Measurements from ENCODE around the gene MMP28. TPM values are rescaled to one million over a fixed set of nuclear protein-coding genes. Genes with fewer than 3 reads are reported as not detected.
A peak's percentile ranks its signal among the peaks of the same experiment; 100 is the strongest.

MMP28 gene
- total and polyA plus RNA-seq, 4 donors, result 30.5 to 72.6 (median 44.3) TPM

GRCh38 chr17:35778641-35779196, 16.7 kb downstream of the MMP28 start:
- Histone ChIP-seq H3K27ac (ENCODE audit: low read depth in 1 of 2, low read length in 1 of 2) (peak overlapping the region in 1 of 2 donors; percentile 75), H3K27me3 (ENCODE audit: control insufficient read depth in 3 of 3, insufficient read depth in 3 of 3, low read length in 2 of 3) (peaks cover 0 to 2% (median 0%) of the 10 kb centered on the region in 3 donors), H3K9ac (ENCODE audit: insufficient read depth in 1 of 2, low read length in 2 of 2) (no peak overlapping the region), H3K4me1 (ENCODE audit: control insufficient read depth in 5 of 5, insufficient read depth in 5 of 5, low read length in 5 of 5) (peaks cover 0 to 30% (median 17%) of the 10 kb centered on the region in 5 donors), H3K4me3 (no peak overlapping the region), H3K9me3 (ENCODE audit: control insufficient read depth in 4 of 4, insufficient read depth in 3 of 4, low read length in 3 of 4) (no peaks in the 10 kb centered on the region), H3K36me3 (ENCODE audit: control insufficient read depth in 4 of 4, insufficient read depth in 4 of 4, low read length in 4 of 4) (no peaks in the 10 kb centered on the region)
- 86 to 88% methylated on average over 16 of the region's 16 CpGs for WGBS, 2 donors
- DNase-seq (no peak), ATAC-seq (ENCODE audit: insufficient read depth, low FRiP score) (no peak)
- no peak for TF ChIP-seq CTCF (IDR thresholded peaks at IDR 0.05; ENCODE audit: control extremely low read depth, extremely low read depth)

DNA sequence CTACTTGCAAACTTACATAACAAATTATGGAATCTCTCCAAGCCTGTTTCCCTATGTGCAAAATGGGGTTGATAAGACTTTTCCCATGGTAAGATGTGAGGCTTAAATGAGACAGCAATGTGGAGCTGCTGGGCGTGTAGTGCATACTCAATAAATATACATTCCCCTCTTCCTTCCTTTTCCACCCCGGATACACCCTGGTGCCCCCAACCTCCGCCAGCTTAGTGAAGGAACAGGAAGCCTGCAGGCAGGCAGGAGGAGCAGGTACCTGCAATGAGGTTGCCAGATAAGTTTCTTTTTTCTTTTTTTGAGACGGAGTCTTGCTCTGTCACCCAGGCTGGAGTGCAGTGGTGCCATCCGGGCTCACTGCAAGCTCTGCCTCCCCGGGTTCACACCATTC, 19.9 kb downstream of the MMP28 start:
- TF ChIP-seq CTCF (IDR thresholded peaks at IDR 0.05; ENCODE audit: control extremely low read depth, extremely low read depth), result no peak
- Histone ChIP-seq H3K4me1 (ENCODE audit: control insufficient read depth in 5 of 5, insufficient read depth in 5 of 5, low read length in 5 of 5) (peaks cover 0 to 32% (median 20%) of the 10 kb centered on the region in 5 donors), H3K27me3 (ENCODE audit: control insufficient read depth in 3 of 3, insufficient read depth in 3 of 3, low read length in 2 of 3) (peaks cover 0 to 2% (median 0%) of the 10 kb centered on the region in 3 donors), H3K4me3 (no peak overlapping the region), H3K9ac (ENCODE audit: insufficient read depth in 1 of 2, low read length in 2 of 2) (no peak overlapping the region), H3K27ac (ENCODE audit: low read depth in 1 of 2, low read length in 1 of 2) (peak overlapping the region in 1 of 2 donors; percentile 78), H3K36me3 (ENCODE audit: control insufficient read depth in 4 of 4, insufficient read depth in 4 of 4, low read length in 4 of 4) (peaks cover 0 to 2% (median 0%) of the 10 kb centered on the region in 4 donors), H3K9me3 (ENCODE audit: control insufficient read depth in 4 of 4, insufficient read depth in 3 of 4, low read length in 3 of 4) (no peaks in the 10 kb centered on the region)
- ATAC-seq (ENCODE audit: insufficient read depth, low FRiP score), result no peak
- DNase-seq, result peak in 1 of 3 donors; percentile 32
- WGBS, 2 donors, result 21 to 43% methylated on average over 6 of the region's 6 CpGs

GRCh38 chr17:35775039-35775438, 20.4 kb downstream of the MMP28 start:
- no peak for ATAC-seq (ENCODE audit: insufficient read depth, low FRiP score)
- Histone ChIP-seq H3K36me3 (ENCODE audit: control insufficient read depth in 4 of 4, insufficient read depth in 4 of 4, low read length in 4 of 4) (peaks cover 0 to 2% (median 0%) of the 10 kb centered on the region in 4 donors), H3K4me1 (ENCODE audit: control insufficient read depth in 5 of 5, insufficient read depth in 5 of 5, low read length in 5 of 5) (peaks cover 0 to 32% (median 20%) of the 10 kb centered on the region in 5 donors), H3K9ac (ENCODE audit: insufficient read depth in 1 of 2, low read length in 2 of 2) (peak overlapping the region in 1 of 2 donors; percentile 16), H3K9me3 (ENCODE audit: control insufficient read depth in 4 of 4, insufficient read depth in 3 of 4, low read length in 3 of 4) (no peaks in the 10 kb centered on the region), H3K27me3 (ENCODE audit: control insufficient read depth in 3 of 3, insufficient read depth in 3 of 3, low read length in 2 of 3) (peaks cover 0 to 2% (median 0%) of the 10 kb centered on the region in 3 donors), H3K27ac (ENCODE audit: low read depth in 1 of 2, low read length in 1 of 2) (peak overlapping the region in 1 of 2 donors; percentile 78), H3K4me3 (no peak overlapping the region)
- 59 to 77% methylated on average over 5 of the region's 5 CpGs for WGBS, 2 donors
- TF ChIP-seq CTCF (IDR thresholded peaks at IDR 0.05; ENCODE audit: control extremely low read depth, extremely low read depth), result no peak
- DNase-seq, result peak in 2 of 3 donors; percentile 34 to 35
